DND-41 (cell line): ENCODE data around the gene SIN3A.
"Not testable (repeated sequence)": the region's sequence is repeated elsewhere in the genome, so short reads cannot be mapped to it uniquely, and the experiment has no call there.

Experiments used
- ATAC-seq: fragments of 200-7000 bp; cut with Tn5 transposase; 3 replicates; pipeline ENCODE4 v1.9.1; 2021; ENCODE audit warnings: low read depth; ENCODE audit not compliant: insufficient read depth
- DNase-seq: peaks from one replicate; pipeline ENCODE4 v3.0.0-alpha.2; 2020
- H2AFZ ChIP-seq: 2 replicates; pipeline ENCODE4 v1.6.0; 2012; ENCODE audit warnings: low read depth, low read length
- H3K27ac ChIP-seq: 2 replicates; pipeline ENCODE4 v1.5.1; 2012; ENCODE audit warnings: low read length, inconsistent platforms
- H3K27me3 ChIP-seq: fragments of 200-600 bp; sonication (generic); 2 replicates; pipeline ENCODE4 v1.6.0; 2012; ENCODE audit warnings: low read length, mild to moderate bottlenecking, inconsistent platforms; ENCODE audit not compliant: insufficient read depth, poor library complexity
- H3K36me3 ChIP-seq: 2 replicates; pipeline ENCODE4 v1.5.1; 2012; ENCODE audit warnings: low read length, inconsistent platforms; ENCODE audit not compliant: insufficient read depth
- H3K4me1 ChIP-seq: 2 replicates; pipeline ENCODE4 v1.5.1; 2012; ENCODE audit warnings: mild to moderate bottlenecking, low read length; ENCODE audit not compliant: insufficient read depth
- H3K4me2 ChIP-seq: 2 replicates; pipeline ENCODE4 v1.6.0; 2012; ENCODE audit warnings: mild to moderate bottlenecking, moderate library complexity, low read length, inconsistent platforms; ENCODE audit not compliant: insufficient read depth
- H3K4me3 ChIP-seq, 2 experiments: fragments of 200-600 bp in 1 of 2; shearing (Covaris generic) in 1 of 2; 2 replicates each; pipeline ENCODE4 v1.5.1; 2012 to 2016; ENCODE audit warnings: inconsistent platforms in 2 of 2, low read length in 2 of 2, mild to moderate bottlenecking in 2 of 2, low read depth in 1 of 2, moderate library complexity in 1 of 2
- H3K79me2 ChIP-seq: 2 replicates; pipeline ENCODE4 v1.6.0; 2012; ENCODE audit warnings: low read length, inconsistent platforms; ENCODE audit not compliant: insufficient read depth
- H3K9ac ChIP-seq: 2 replicates; pipeline ENCODE4 v1.6.0; 2012; ENCODE audit warnings: low read depth, mild to moderate bottlenecking, inconsistent platforms, low read length, moderate library complexity
- H3K9me3 ChIP-seq: 2 replicates; pipeline ENCODE4 v1.5.1; 2012; ENCODE audit warnings: low read length, moderate library complexity, mild to moderate bottlenecking, inconsistent platforms; ENCODE audit not compliant: insufficient read depth, severe bottlenecking
- H4K20me1 ChIP-seq: 2 replicates; pipeline ENCODE4 v1.6.0; 2012; ENCODE audit warnings: low read length; ENCODE audit not compliant: insufficient read depth
- EZH2 ChIP-seq: IDR thresholded peaks from 3 replicates; pipeline ENCODE4 v1.6.1; 2012; ENCODE audit warnings: borderline replicate concordance, low read depth, mild to moderate bottlenecking, moderate library complexity, low read length, inconsistent platforms; ENCODE audit not compliant: severe bottlenecking
- TF ChIP-seq, protein P1 (sequence below): IDR thresholded peaks from 2 replicates; pipeline ENCODE4 v1.5.1; 2012; ENCODE audit warnings: borderline replicate concordance, low read length, moderate library complexity, mild to moderate bottlenecking; ENCODE audit not compliant: poor library complexity, severe bottlenecking; ENCODE audit errors: extremely low read depth

Gene SIN3A

DNA sequence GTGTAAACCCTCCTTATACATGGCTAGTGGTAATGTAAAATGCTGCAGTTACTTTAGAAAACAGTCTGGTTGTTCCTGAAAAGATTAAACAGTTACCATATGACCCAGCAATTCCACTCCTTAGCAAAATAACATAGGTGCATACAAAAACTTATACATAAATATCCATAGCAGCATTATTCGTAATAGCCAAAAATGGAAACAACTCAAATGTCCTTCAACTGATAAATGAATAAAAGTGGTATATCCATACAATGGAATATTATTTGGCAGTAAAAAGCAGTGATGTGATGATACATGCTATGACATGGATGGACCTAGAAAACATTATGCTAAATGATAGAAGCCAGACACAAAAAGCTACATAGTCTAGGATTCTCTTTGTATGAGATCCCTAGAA, 31.6 kb upstream of the SIN3A start:
- ATAC-seq (no peak), DNase-seq (no peak)
- H3K9ac ChIP-seq, result no peak overlapping the region
- no peak overlapping the region for H3K4me2 ChIP-seq
- TF ChIP-seq, protein P1, sequence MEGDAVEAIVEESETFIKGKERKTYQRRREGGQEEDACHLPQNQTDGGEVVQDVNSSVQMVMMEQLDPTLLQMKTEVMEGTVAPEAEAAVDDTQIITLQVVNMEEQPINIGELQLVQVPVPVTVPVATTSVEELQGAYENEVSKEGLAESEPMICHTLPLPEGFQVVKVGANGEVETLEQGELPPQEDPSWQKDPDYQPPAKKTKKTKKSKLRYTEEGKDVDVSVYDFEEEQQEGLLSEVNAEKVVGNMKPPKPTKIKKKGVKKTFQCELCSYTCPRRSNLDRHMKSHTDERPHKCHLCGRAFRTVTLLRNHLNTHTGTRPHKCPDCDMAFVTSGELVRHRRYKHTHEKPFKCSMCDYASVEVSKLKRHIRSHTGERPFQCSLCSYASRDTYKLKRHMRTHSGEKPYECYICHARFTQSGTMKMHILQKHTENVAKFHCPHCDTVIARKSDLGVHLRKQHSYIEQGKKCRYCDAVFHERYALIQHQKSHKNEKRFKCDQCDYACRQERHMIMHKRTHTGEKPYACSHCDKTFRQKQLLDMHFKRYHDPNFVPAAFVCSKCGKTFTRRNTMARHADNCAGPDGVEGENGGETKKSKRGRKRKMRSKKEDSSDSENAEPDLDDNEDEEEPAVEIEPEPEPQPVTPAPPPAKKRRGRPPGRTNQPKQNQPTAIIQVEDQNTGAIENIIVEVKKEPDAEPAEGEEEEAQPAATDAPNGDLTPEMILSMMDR, result no peak
- no peak for TF ChIP-seq EZH2
- H3K79me2 ChIP-seq, result no peaks in the 10 kb centered on the region
- no peak overlapping the region for H2AFZ ChIP-seq
- no peaks in the 10 kb centered on the region for H3K27me3 ChIP-seq
- H3K4me1 ChIP-seq, result no peaks in the 10 kb centered on the region
- no peak overlapping the region for H3K27ac ChIP-seq
- no peaks in the 10 kb centered on the region for H3K9me3 ChIP-seq
- H4K20me1 ChIP-seq, result no peaks in the 10 kb centered on the region
- H3K4me3 ChIP-seq, result no peak overlapping the region
- peaks cover 51% of the 10 kb centered on the region for H3K36me3 ChIP-seq

DNA sequence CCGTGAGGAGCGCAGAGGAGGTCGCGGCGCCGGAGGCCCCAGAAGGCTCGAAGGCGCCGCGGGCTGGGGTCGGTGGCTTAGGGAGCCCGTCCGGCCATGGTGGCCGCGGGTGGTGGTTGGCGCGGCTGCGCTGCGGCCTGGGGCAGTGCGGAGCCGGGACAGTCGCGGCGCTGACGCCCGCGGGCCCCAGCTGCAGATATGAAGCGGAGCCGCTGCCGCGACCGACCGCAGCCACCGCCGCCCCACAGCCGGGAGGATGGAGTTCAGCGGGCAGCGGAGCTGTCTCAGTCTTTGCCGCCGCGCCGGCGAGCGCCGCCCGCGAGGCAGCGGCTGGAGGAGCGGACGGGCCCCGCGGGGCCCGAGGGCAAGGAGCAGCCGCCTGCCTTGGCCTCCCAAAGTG, 29.0 kb upstream of the SIN3A start:
- not testable (repeated sequence) for H3K4me2 ChIP-seq, H3K27me3 ChIP-seq, H3K9ac ChIP-seq, H3K4me1 ChIP-seq, H3K4me3 ChIP-seq, H2AFZ ChIP-seq, H4K20me1 ChIP-seq, ATAC-seq, H3K79me2 ChIP-seq, H3K9me3 ChIP-seq, H3K27ac ChIP-seq, DNase-seq
- H3K36me3 ChIP-seq, result peaks cover 54% of the 10 kb centered on the region

DNA sequence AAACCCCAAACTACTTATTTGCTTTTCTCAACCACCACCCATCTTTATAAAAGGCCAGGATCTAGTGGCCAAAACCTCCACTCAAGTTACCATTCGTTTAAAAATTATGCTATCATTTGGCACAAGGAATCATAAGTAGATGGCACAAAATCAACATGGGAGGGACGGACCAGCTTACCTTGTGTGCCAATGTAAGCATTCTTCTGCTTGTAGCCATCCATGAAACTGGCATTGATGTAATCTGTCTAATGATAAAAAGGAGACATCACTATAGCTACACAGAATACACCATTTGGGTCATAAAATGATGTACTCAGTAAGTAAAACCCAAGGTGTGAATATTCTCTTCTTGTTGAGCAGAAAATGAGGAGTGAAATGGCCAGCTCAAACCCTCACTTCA, 28.2 kb upstream of the SIN3A start:
- no peak for TF ChIP-seq EZH2
- TF ChIP-seq, protein P1, result no peak
- no peaks in the 10 kb centered on the region for H3K27me3 ChIP-seq
- H3K79me2 ChIP-seq, result no peaks in the 10 kb centered on the region
- no peaks in the 10 kb centered on the region for H3K9me3 ChIP-seq
- H3K27ac ChIP-seq, result no peak overlapping the region
- H3K36me3 ChIP-seq, result peaks cover 56% of the 10 kb centered on the region
- ATAC-seq (no peak), DNase-seq (no peak)
- no peak overlapping the region for H3K9ac ChIP-seq
- no peak overlapping the region for H3K4me2 ChIP-seq
- H2AFZ ChIP-seq, result no peak overlapping the region
- H3K4me3 ChIP-seq, result no peak overlapping the region
- H3K4me1 ChIP-seq, result no peaks in the 10 kb centered on the region
- H4K20me1 ChIP-seq, result no peaks in the 10 kb centered on the region

DNA sequence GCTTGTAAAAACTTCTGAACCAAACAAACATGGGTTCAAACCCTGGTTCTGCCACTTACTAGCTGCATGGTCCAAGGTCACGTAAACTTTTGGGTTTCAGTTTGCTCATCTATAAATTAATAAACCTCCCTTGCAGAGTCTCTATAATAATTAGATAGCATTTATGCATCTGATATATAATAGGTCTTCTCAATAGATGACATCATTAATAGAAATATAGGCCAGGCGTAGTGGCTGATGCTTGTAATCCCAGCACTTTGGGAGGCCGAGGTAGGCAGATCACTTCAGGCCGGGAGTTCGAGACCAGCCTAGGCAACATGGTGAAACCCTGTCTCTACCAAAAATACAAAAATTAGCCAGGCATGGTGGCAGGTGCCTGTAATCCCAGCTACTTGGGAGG, 25.6 kb upstream of the SIN3A start:
- H3K4me1 ChIP-seq, H3K4me3 ChIP-seq, H3K27me3 ChIP-seq, DNase-seq, H3K4me2 ChIP-seq, H2AFZ ChIP-seq, H3K79me2 ChIP-seq, H3K27ac ChIP-seq, H3K9me3 ChIP-seq, H4K20me1 ChIP-seq, ATAC-seq, H3K9ac ChIP-seq: not testable (repeated sequence)
- H3K36me3 ChIP-seq, result peaks cover 50% of the 10 kb centered on the region
